WTC11 (cell line): ENCODE results near the gene CTAG1A. TPM values are rescaled to one million over a fixed set of nuclear protein-coding genes. Genes with fewer than 3 reads are reported as not detected.
A peak's percentile ranks its signal among the peaks of the same experiment; 100 is the strongest.
"Not testable (repeated sequence)": the region's sequence is repeated elsewhere in the genome, so short reads cannot be mapped to it uniquely, and the experiment has no call there.

Experiments
- ATAC-seq: fragments of 200-7000 bp; cut with Tn5 transposase; 2 replicates; pipeline ENCODE4 v1.10.0; 2021; ENCODE audit warnings: mild to moderate bottlenecking, moderate library complexity
- CTCF ChIA-PET: fragments of 300-600 bp; sonication (Branson Sonifier 250); formaldehyde crosslinking; loops from one replicate; lab custom pipeline; 2021; ENCODE audit warnings: antibody characterized with exemption; lab: Charles Lee
- POLR2A ChIA-PET: fragments of 350-600 bp; sonication (Branson Sonifier 250); formaldehyde crosslinking; loops from one replicate; lab custom pipeline; 2021; ENCODE audit warnings: antibody characterized with exemption; lab: Charles Lee
- DNase-seq: peaks from one replicate; pipeline ENCODE4 v3.0.0; 2021; ENCODE audit warnings: low spot score
- H3K27ac Mint-ChIP-seq: 2 replicates; pipeline ENCODE4 v1.8.0; 2021; ENCODE audit warnings: mixed read lengths
- H3K27me3 Mint-ChIP-seq: 2 replicates; pipeline ENCODE4 v1.8.0; 2021; ENCODE audit warnings: low read depth, mild to moderate bottlenecking, moderate library complexity, mixed read lengths
- H3K36me3 Mint-ChIP-seq: 2 replicates; pipeline ENCODE4 v1.8.0; 2021; ENCODE audit warnings: mixed read lengths
- H3K4me1 Mint-ChIP-seq: 2 replicates; pipeline ENCODE4 v1.8.0; 2022; ENCODE audit warnings: mixed read lengths
- H3K4me3 Mint-ChIP-seq: 2 replicates; pipeline ENCODE4 v1.8.0; 2021; ENCODE audit warnings: mild to moderate bottlenecking, moderate library complexity, mixed read lengths
- H3K9me3 Mint-ChIP-seq: 2 replicates; pipeline ENCODE4 v1.8.0; 2021; ENCODE audit warnings: mixed read lengths
- AR ChIP-seq: fragments of 250-450 bp; sonication (Bioruptor Pico); IDR thresholded peaks from 2 replicates; pipeline ENCODE4 v1.9.0; 2021; ENCODE audit warnings: mild to moderate bottlenecking
- ATF2 ChIP-seq: sonication (generic); formaldehyde crosslinking; IDR thresholded peaks from 2 replicates; pipeline ENCODE4 v1.8.1; 2022; ENCODE audit warnings: low read depth, missing genetic modification reagents, borderline replicate concordance
- E2F4 ChIP-seq: sonication (generic); formaldehyde crosslinking; IDR thresholded peaks from 2 replicates; pipeline ENCODE4 v1.8.1; 2022; ENCODE audit warnings: low read depth, mild to moderate bottlenecking, moderate library complexity, missing genetic modification reagents, borderline replicate concordance
- NR2C2 ChIP-seq: sonication (generic); formaldehyde crosslinking; IDR thresholded peaks from 2 replicates; pipeline ENCODE4 v1.8.0; 2022; ENCODE audit warnings: mild to moderate bottlenecking, missing genetic modification reagents
- SOX15 ChIP-seq: fragments of 250-450 bp; sonication (Bioruptor Pico); IDR thresholded peaks from 2 replicates; pipeline ENCODE4 v1.9.0; 2021; ENCODE audit warnings: mild to moderate bottlenecking
- USF2 ChIP-seq: sonication (generic); formaldehyde crosslinking; IDR thresholded peaks from 2 replicates; pipeline ENCODE4 v1.8.1; 2023; ENCODE audit warnings: mild to moderate bottlenecking, missing genetic modification reagents, moderate library complexity
- ZNF317 ChIP-seq: sonication (generic); formaldehyde crosslinking; IDR thresholded peaks from 2 replicates; pipeline ENCODE4 v1.8.1; 2023; ENCODE audit warnings: low read depth, mild to moderate bottlenecking, moderate library complexity, missing genetic modification reagents, borderline replicate concordance
- ZNF423 ChIP-seq: fragments of 250-450 bp; sonication (Bioruptor Pico); IDR thresholded peaks from 2 replicates; pipeline ENCODE4 v2.1.2; 2022; ENCODE audit warnings: mild to moderate bottlenecking, moderate library complexity
- ZNF532 ChIP-seq: fragments of 250-450 bp; sonication (Bioruptor Pico); IDR thresholded peaks from 2 replicates; pipeline ENCODE4 v1.9.0; 2021; ENCODE audit warnings: mild to moderate bottlenecking, borderline replicate concordance
- total RNA-seq: library from RNA; stranded (reverse); gene quantifications from 3 replicates; pipeline ENCODE4 v1.2.3, GENCODE V29; 2021

CTAG1A gene
- total RNA-seq, 1 experiment from 2014 or later: not detected

- H3K9me3 Mint-ChIP-seq, H3K27me3 Mint-ChIP-seq, H3K27ac Mint-ChIP-seq, DNase-seq, H3K36me3 Mint-ChIP-seq, H3K4me3 Mint-ChIP-seq, H3K4me1 Mint-ChIP-seq, POLR2A ChIA-PET, CTCF ChIA-PET: not testable (repeated sequence)
- peak; percentile 52 for ATAC-seq
Observed at GRCh38 chrX:154582994-154583393, 1.9 kb upstream of the CTAG1A start.

GRCh38 chrX:154590415-154590814 is 5.5 kb downstream of the CTAG1A start:
- H3K27me3 Mint-ChIP-seq, H3K4me1 Mint-ChIP-seq, H3K9me3 Mint-ChIP-seq, H3K36me3 Mint-ChIP-seq, DNase-seq, H3K27ac Mint-ChIP-seq, CTCF ChIA-PET, ATAC-seq, H3K4me3 Mint-ChIP-seq, POLR2A ChIA-PET: not testable (repeated sequence)

GRCh38 chrX:154592505-154592904 is 7.6 kb downstream of the CTAG1A start:
- Mint-ChIP-seq H3K4me1 (peaks cover 22% of the 10 kb centered on the region), H3K4me3 (no peak overlapping the region), H3K27me3 (peaks cover 13% of the 10 kb centered on the region), H3K9me3 (peaks cover 17% of the 10 kb centered on the region), H3K27ac (no peak overlapping the region), H3K36me3 (peaks cover 10% of the 10 kb centered on the region)
- CTCF ChIA-PET: no interaction called here
- ATAC-seq: no peak
- no peak for DNase-seq
- POLR2A ChIA-PET: no interaction called here
- TF ChIP-seq AR (CRISPR knock-in tag): no peak
- no peak for TF ChIP-seq ZNF423 (CRISPR knock-in tag)
- TF ChIP-seq ZNF532 (CRISPR knock-in tag): no peak

- Mint-ChIP-seq H3K4me3 (no peak overlapping the region), H3K27me3 (peaks cover 13% of the 10 kb centered on the region), H3K36me3 (peaks cover 15% of the 10 kb centered on the region), H3K9me3 (peaks cover 23% of the 10 kb centered on the region)
- TF ChIP-seq ATF2 (CRISPR knock-in tag) (no peak), ZNF317 (CRISPR knock-in tag) (no peak), NR2C2 (no peak), USF2 (CRISPR knock-in tag) (no peak), E2F4 (CRISPR knock-in tag) (no peak), ZNF423 (CRISPR knock-in tag) (no peak), SOX15 (CRISPR knock-in tag) (no peak)
- TF ChIP-seq, all 79 proteins: peak for 0
- H3K27ac Mint-ChIP-seq: no peak overlapping the region
- no peak for DNase-seq
- POLR2A ChIA-PET: no interaction called here
- peaks cover 22% of the 10 kb centered on the region for H3K4me1 Mint-ChIP-seq
- CTCF ChIA-PET: no interaction called here
- ATAC-seq: no peak
Observed at GRCh38 chrX:154593201-154593600, 8.3 kb downstream of the CTAG1A start.
